ENCODE results near the gene FOXJ3.

FOXJ3 gene

DNA sequence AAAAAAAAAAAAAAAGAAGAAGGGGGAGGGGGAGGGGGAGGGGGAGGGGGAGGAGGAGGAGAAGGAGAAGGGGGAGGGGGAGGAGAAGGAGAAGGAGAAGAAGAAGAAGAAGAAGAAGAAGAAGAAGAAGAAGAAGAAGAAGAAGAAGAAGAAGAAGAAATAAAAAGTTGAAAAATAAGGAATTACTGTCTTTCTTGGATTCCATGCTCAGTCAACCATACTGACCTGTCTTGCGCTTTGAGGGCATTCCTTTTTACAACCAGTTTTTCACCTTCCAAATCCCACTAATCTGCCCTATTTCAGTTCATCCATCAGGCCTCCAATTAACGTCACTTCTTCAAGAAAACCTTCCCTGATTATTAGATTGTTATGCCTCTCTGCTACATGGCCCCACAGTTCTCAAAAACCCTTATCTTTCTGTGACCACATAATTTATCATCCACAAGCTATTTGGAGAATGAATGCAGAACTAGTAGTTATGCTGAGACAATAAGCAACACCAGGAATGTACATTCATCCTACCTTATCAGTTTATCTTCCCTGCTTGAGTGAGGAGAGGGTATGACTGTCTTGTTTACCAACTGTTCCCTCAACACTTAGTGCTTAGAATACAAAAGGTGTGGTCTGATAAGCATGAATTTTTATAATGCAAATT lies 113.0 kb downstream of the FOXJ3 start:
- ChIA-PET POLR2A (no interaction called here), CTCF (no interaction called here)
- TF ChIP-seq, protein P1, sequence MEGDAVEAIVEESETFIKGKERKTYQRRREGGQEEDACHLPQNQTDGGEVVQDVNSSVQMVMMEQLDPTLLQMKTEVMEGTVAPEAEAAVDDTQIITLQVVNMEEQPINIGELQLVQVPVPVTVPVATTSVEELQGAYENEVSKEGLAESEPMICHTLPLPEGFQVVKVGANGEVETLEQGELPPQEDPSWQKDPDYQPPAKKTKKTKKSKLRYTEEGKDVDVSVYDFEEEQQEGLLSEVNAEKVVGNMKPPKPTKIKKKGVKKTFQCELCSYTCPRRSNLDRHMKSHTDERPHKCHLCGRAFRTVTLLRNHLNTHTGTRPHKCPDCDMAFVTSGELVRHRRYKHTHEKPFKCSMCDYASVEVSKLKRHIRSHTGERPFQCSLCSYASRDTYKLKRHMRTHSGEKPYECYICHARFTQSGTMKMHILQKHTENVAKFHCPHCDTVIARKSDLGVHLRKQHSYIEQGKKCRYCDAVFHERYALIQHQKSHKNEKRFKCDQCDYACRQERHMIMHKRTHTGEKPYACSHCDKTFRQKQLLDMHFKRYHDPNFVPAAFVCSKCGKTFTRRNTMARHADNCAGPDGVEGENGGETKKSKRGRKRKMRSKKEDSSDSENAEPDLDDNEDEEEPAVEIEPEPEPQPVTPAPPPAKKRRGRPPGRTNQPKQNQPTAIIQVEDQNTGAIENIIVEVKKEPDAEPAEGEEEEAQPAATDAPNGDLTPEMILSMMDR (IDR thresholded peaks at IDR 0.05; ENCODE audit: insufficient read depth, low read length, missing control alignments), result no peak
- no peak overlapping the region for H3K4me3 ChIP-seq (ENCODE audit: low read depth, low read length)
- no peak for DNase-seq (ENCODE audit: low read depth, low spot score)

DNA sequence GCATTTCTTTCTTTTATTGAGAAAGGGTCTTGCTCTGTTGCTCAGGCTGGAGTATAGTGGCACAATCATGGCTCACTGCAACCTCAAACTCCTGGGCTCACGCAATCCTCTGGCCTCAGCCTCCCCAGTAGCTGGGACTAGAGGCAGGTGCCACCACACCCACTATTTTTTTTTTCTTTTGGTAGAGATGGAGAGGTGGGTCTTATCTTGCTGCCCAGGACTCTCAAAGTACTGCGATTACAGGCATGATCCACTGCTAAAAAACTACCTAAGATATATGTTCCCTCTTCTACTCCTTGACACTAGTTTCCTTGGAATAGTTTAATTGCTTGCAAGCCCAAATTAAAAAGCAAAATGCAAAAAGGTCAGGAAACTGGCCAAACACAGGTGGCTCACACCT lies 113.6 kb downstream of the FOXJ3 start:
- TF ChIP-seq, protein P1 (IDR thresholded peaks at IDR 0.05; ENCODE audit: insufficient read depth, low read length, missing control alignments), result no peak
- ChIA-PET POLR2A (no interaction called here), CTCF (interaction anchor here (1.0 kb wide), 1 partner anchor 48 kb away, joined by 3 read pairs; no protein-coding TSS in a partner anchor)
- DNase-seq (ENCODE audit: low read depth, low spot score), result no peak
- no peak overlapping the region for H3K4me3 ChIP-seq (ENCODE audit: low read depth, low read length)

DNA sequence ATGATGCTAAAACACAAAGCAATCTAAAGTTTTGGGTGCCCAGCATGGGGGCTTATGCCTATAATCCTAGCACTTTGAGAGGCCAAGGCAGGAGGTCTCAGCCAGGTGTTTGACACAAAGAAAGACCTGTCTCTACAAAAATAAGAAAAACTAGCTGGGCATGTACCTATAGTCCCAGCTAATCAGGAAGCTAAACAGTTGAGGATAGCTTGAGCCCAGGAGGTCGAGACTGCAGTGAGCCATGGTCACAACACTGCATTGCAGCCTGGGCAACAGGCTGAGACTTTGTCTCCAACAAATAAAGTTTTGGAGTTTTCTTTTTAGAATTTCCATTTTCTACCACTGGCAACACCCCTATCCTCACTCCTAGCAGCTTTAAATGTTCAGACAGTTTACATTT lies 115.4 kb downstream of the FOXJ3 start:
- POLR2A ChIA-PET, result no interaction called here
- TF ChIP-seq, protein P1 (IDR thresholded peaks at IDR 0.05; ENCODE audit: insufficient read depth, low read length, missing control alignments), result no peak
- CTCF ChIA-PET, result no interaction called here
- DNase-seq (ENCODE audit: low read depth, low spot score), result no peak
- H3K4me3 ChIP-seq (ENCODE audit: low read depth, low read length), result no peak overlapping the region

DNA sequence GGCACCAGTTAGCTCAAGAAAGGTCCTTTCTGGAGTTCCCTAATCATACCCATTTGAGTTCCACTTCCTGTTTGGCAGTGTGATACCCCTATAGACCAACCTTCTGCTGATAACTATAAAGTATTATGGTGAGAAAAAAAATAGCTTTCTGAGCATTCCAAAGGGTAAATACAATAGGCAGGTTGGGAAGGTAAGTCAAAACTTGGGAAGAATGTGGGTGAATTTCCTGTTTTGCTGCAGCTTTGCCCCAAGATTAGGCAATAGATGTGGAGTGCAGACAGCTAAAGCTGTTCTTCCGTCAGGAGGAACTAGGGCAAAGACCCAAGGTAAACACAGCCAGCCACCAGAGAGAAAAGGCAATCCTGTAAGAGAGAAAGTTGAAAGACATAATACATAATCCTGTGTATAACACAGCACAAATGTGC lies 120.6 kb downstream of the FOXJ3 start:
- peak; percentile 28 for DNase-seq (ENCODE audit: low read depth, low spot score)
- CTCF ChIA-PET, result interaction anchor here (0.9 to 2.0 kb wide), 3 partner anchors 9 to 41 kb away, joined by 4 to 9 read pairs (median 6); no protein-coding TSS in a partner anchor
- TF ChIP-seq, protein P1 (IDR thresholded peaks at IDR 0.05; ENCODE audit: insufficient read depth, low read length, missing control alignments), result no peak
- no peak overlapping the region for H3K4me3 ChIP-seq (ENCODE audit: low read depth, low read length)
- POLR2A ChIA-PET, result interaction anchor here (0.9 kb wide), 1 partner anchor 11 kb away, joined by 3 read pairs; no protein-coding TSS in a partner anchor

DNA sequence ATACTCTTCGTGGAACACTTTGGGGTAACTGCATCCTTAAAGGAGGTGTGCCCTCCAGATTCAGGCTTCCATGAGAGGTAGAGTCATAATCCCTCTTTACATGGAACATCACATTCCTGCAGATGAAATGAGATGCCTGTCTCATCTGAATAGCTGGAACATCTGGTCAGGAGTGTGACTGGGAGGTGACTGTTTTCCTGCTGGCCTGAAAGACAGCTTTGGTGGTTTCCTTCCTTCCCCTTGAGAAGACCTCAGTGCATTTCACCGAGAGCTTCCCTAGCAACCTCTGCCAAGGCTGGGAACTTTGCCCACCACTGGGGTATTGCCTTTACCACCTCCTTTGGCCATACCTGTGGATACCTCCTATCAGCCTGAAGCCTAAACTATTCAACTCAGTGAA lies 123.8 kb downstream of the FOXJ3 start:
- DNase-seq (ENCODE audit: low read depth, low spot score), result no peak
- POLR2A ChIA-PET, result interaction anchor here (0.7 kb wide), 1 partner anchor 21 kb away, joined by 3 read pairs; no protein-coding TSS in a partner anchor
- CTCF ChIA-PET, result interaction anchor here (0.6 to 1.6 kb wide), 3 partner anchors 13 to 37 kb away, joined by 3 to 4 read pairs (median 4); no protein-coding TSS in a partner anchor
- no peak overlapping the region for H3K4me3 ChIP-seq (ENCODE audit: low read depth, low read length)
- TF ChIP-seq, protein P1 (IDR thresholded peaks at IDR 0.05; ENCODE audit: insufficient read depth, low read length, missing control alignments), result no peak

DNA sequence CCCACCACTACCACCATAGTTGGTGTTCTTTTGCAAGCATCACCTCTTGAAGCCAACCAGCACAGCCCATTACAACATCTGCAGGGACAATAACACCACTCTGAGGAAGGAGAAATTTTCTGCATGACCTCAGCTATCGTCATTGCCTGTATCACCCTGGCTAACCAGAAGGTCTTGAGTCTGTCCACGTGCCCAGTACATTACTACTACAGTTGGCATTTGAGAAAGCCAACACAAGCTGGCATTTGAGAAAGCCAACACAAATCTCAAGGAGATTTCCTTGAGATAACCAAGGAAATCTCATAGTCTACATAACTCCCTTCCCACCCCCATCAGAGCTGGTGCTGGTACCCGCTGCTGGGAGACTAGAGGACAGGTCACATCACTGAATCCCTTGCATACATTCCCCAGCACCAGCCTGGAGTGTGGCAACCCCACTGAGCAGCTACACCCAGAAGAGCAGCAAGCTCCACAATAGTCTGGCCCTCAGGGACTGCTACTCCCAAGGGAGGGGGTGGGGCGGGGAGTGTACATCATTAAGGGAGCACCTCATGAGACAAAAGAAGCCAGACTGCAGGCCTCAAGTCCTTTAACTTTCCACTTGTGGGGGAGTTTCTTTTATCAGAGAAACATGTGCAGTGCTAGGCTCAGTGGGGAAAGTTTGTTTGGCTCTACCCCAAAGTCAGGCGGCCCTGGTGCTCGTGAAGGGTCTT lies 124.5 kb downstream of the FOXJ3 start:
- CTCF ChIA-PET, result interaction anchor here (0.6 to 1.6 kb wide), 4 partner anchors 12 to 63 kb away, joined by 3 to 4 read pairs (median 4); no protein-coding TSS in a partner anchor
- POLR2A ChIA-PET, result no interaction called here
- no peak overlapping the region for H3K4me3 ChIP-seq (ENCODE audit: low read depth, low read length)
- TF ChIP-seq, protein P1 (IDR thresholded peaks at IDR 0.05; ENCODE audit: insufficient read depth, low read length, missing control alignments), result no peak
- no peak for DNase-seq (ENCODE audit: low read depth, low spot score)
